H1 (cell line): ENCODE measurements around the gene LIPC. TPM values are rescaled to one million over a fixed set of nuclear protein-coding genes. Genes with fewer than 3 reads are reported as not detected.

Experiments used
- CTCF ChIA-PET: fragments of 300-600 bp; sonication (Branson Sonifier 250); formaldehyde crosslinking; loops from one replicate; lab custom pipeline; 2021; ENCODE audit not compliant: partially characterized antibody; lab: Charles Lee
- POLR2A ChIA-PET: fragments of 300-600 bp; sonication (Branson Sonifier 250); formaldehyde crosslinking; loops from one replicate; lab custom pipeline; 2021; ENCODE audit warnings: inconsistent platforms; ENCODE audit not compliant: partially characterized antibody; lab: Charles Lee
- DNase-seq, 2 experiments: peaks; one replicate each; pipeline versions ENCODE4 v3.0.0 to v3.0.0-alpha.2; 2010 to 2022; ENCODE audit warnings: low spot score in 2 of 2, low read depth in 1 of 2, mixed read lengths in 1 of 2
- FAIRE-seq: peaks from 2 replicates; lab custom pipeline; 2011; peaks lifted over from hg19 to GRCh38; lab: Jason Lieb, UNC
- H2AFZ ChIP-seq: 2 replicates; pipeline ENCODE4 v1.8.1; 2012; ENCODE audit warnings: low read length, inconsistent platforms
- H2AK5ac ChIP-seq: 2 replicates; pipeline ENCODE4 v1.6.1; 2013; ENCODE audit warnings: low read depth, low read length
- H2BK120ac ChIP-seq: replicated peaks from 2 replicates; pipeline ENCODE3; 2013; ENCODE audit warnings: low read depth, low read length, inconsistent platforms
- H2BK12ac ChIP-seq: 2 replicates; pipeline ENCODE4 v1.6.1; 2013; ENCODE audit warnings: low read depth, low read length
- H2BK15ac ChIP-seq: 2 replicates; pipeline ENCODE4 v1.6.1; 2013; ENCODE audit warnings: low read length
- H2BK20ac ChIP-seq: 2 replicates; pipeline ENCODE4 v1.6.1; 2013; ENCODE audit warnings: low read length
- H2BK5ac ChIP-seq: 2 replicates; pipeline ENCODE4 v1.6.1; 2013; ENCODE audit warnings: low read depth, low read length
- H3K14ac ChIP-seq: 2 replicates; pipeline ENCODE4 v1.6.1; 2013; ENCODE audit warnings: inconsistent platforms; ENCODE audit not compliant: insufficient read length
- H3K18ac ChIP-seq: 2 replicates; pipeline ENCODE4 v1.6.1; 2013; ENCODE audit warnings: low read length; ENCODE audit errors: extremely low read depth
- H3K23ac ChIP-seq: 2 replicates; pipeline ENCODE4 v1.6.1; 2013; ENCODE audit warnings: inconsistent platforms; ENCODE audit not compliant: insufficient read length
- H3K23me2 ChIP-seq: 2 replicates; pipeline ENCODE4 v1.6.1; 2013; ENCODE audit warnings: low read depth, low read length
- H3K27ac ChIP-seq: 2 replicates; pipeline ENCODE4 v1.6.1; 2011; ENCODE audit warnings: low read depth, low read length, inconsistent platforms
- H3K27me3 ChIP-seq, 4 experiments: replicated peaks in 1 of 4; 1 replicate in 1 of 4; 2 replicates in 3 of 4; pipeline versions ENCODE4 v1.6.1 to v1.8.1; 2011 to 2013; ENCODE audit warnings: low read length in 3 of 4, mild to moderate bottlenecking in 3 of 4, inconsistent platforms in 2 of 4, mixed read lengths in 2 of 4, moderate library complexity in 1 of 4; ENCODE audit not compliant: control insufficient read depth in 3 of 4, insufficient read depth in 3 of 4; ENCODE audit errors: extremely low read depth in 1 of 4
- H3K36me3 ChIP-seq, 4 experiments: 2 replicates each; pipeline versions ENCODE4 v1.6.1 to v1.8.1; 2011 to 2013; ENCODE audit warnings: mild to moderate bottlenecking in 4 of 4, low read length in 3 of 4, moderate library complexity in 2 of 4, control low read depth in 1 of 4, inconsistent platforms in 1 of 4; ENCODE audit not compliant: insufficient read depth in 4 of 4, control insufficient read depth in 2 of 4
- H3K4ac ChIP-seq: replicated peaks from 2 replicates; pipeline ENCODE3; 2013; ENCODE audit warnings: low read length, low read depth, mixed read lengths, inconsistent platforms; ENCODE audit not compliant: insufficient read length
- H3K4me1 ChIP-seq, 4 experiments: replicated peaks in 1 of 4; 1 replicate in 1 of 4; 2 replicates in 3 of 4; pipeline versions ENCODE4 v1.6.1 to v1.8.1; 2011 to 2013; ENCODE audit warnings: low read length in 3 of 4, inconsistent platforms in 2 of 4, mixed read lengths in 1 of 4; ENCODE audit not compliant: insufficient read depth in 4 of 4, control insufficient read depth in 3 of 4
- H3K4me2 ChIP-seq, 2 experiments: 2 replicates each; pipeline versions ENCODE4 v1.6.1 to v1.8.1; 2011 to 2013; ENCODE audit warnings: low read depth in 2 of 2, low read length in 2 of 2, control low read depth in 1 of 2, inconsistent platforms in 1 of 2, mild to moderate bottlenecking in 1 of 2; ENCODE audit not compliant: insufficient read depth in 1 of 2
- H3K4me3 ChIP-seq, 4 experiments: fragments of 200-600, 300-600 bp in 1 of 4; sonication (generic), shearing (Covaris generic), sonication (Bioruptor Twin) in 1 of 4; 2 replicates each; pipeline versions ENCODE4 v1.5.1 to v1.8.1; 2011 to 2016; ENCODE audit warnings: low read length in 4 of 4, low read depth in 3 of 4, control low read depth in 2 of 4, inconsistent platforms in 2 of 4, mild to moderate bottlenecking in 2 of 4, mixed read lengths in 1 of 4, moderate library complexity in 1 of 4; ENCODE audit not compliant: insufficient read depth in 2 of 4; ENCODE audit errors: extremely low read depth in 1 of 4
- H3K56ac ChIP-seq: replicated peaks from 2 replicates; pipeline ENCODE3; 2013; ENCODE audit warnings: low read depth, mild to moderate bottlenecking, mixed read lengths, low read length, inconsistent platforms; ENCODE audit not compliant: insufficient read length
- H3K79me1 ChIP-seq: 2 replicates; pipeline ENCODE4 v1.6.1; 2013; ENCODE audit warnings: low read depth, low read length, control low read depth
- H3K79me2 ChIP-seq, 2 experiments: 2 replicates each; pipeline versions ENCODE4 v1.6.1 to v1.8.1; 2012 to 2013; ENCODE audit warnings: low read length in 2 of 2, mild to moderate bottlenecking in 2 of 2, inconsistent platforms in 1 of 2; ENCODE audit not compliant: insufficient read depth in 2 of 2, control insufficient read depth in 1 of 2
- H3K9ac ChIP-seq, 4 experiments: replicated peaks in 1 of 4; 1 replicate in 1 of 4; 2 replicates in 3 of 4; pipeline versions ENCODE4 v1.6.1 to v1.8.1; 2011 to 2013; ENCODE audit warnings: low read depth in 3 of 4, low read length in 3 of 4, control low read depth in 2 of 4, mild to moderate bottlenecking in 2 of 4, moderate library complexity in 2 of 4, inconsistent platforms in 1 of 4; ENCODE audit errors: extremely low read depth in 1 of 4
- H3K9me3 ChIP-seq, 2 experiments: 2 replicates each; pipeline versions ENCODE4 v1.6.1 to v1.8.1; 2012 to 2013; ENCODE audit warnings: mild to moderate bottlenecking in 2 of 2, moderate library complexity in 2 of 2, control low read depth in 1 of 2, inconsistent platforms in 1 of 2, low read depth in 1 of 2, low read length in 1 of 2, mixed read lengths in 1 of 2; ENCODE audit not compliant: insufficient read depth in 2 of 2
- H4K20me1 ChIP-seq, 2 experiments: replicated peaks in 1 of 2; 2 replicates each; pipeline versions ENCODE3 to v1.8.1; 2011 to 2013; ENCODE audit warnings: inconsistent platforms in 2 of 2, low read length in 2 of 2, mild to moderate bottlenecking in 1 of 2; ENCODE audit not compliant: insufficient read depth in 2 of 2, control insufficient read depth in 1 of 2
- H4K5ac ChIP-seq: 2 replicates; pipeline ENCODE4 v1.6.1; 2013; ENCODE audit warnings: low read length, low read depth, mixed read lengths, inconsistent platforms; ENCODE audit not compliant: insufficient read length
- H4K8ac ChIP-seq: 2 replicates; pipeline ENCODE4 v1.8.0; 2013; ENCODE audit warnings: mild to moderate bottlenecking, moderate library complexity, low read length, inconsistent platforms; ENCODE audit not compliant: insufficient read depth; ENCODE audit errors: extremely low read depth
- H4K91ac ChIP-seq: replicated peaks from 2 replicates; pipeline ENCODE3; 2013; ENCODE audit warnings: low read length, mixed read lengths, inconsistent platforms; ENCODE audit not compliant: insufficient read length
- EGR1 ChIP-seq: IDR thresholded peaks from 2 replicates; pipeline ENCODE4 v1.6.1; 2011; ENCODE audit warnings: low read depth, low read length, borderline replicate concordance
- HDAC6 ChIP-seq: IDR thresholded peaks from one replicate; pipeline ENCODE4 v1.7.1; 2012; ENCODE audit warnings: low read depth, mild to moderate bottlenecking, inconsistent platforms, low read length, moderate library complexity
- POLR2A ChIP-seq, 2 experiments: IDR thresholded peaks; 1 replicate in 1 of 2; 2 replicates in 1 of 2; pipeline ENCODE4 v1.6.1; 2011; ENCODE audit warnings: low read depth in 2 of 2, low read length in 2 of 2, mild to moderate bottlenecking in 2 of 2; ENCODE audit errors: control extremely low read depth in 1 of 2
- RNF2 ChIP-seq: fragments of 200-900, 300-1000 bp; sonication (generic); IDR thresholded peaks from 2 replicates; pipeline ENCODE4 v1.7.1; 2016; ENCODE audit warnings: borderline replicate concordance, low read depth, mild to moderate bottlenecking, antibody characterized with exemption, low read length; ENCODE audit not compliant: poor library complexity, severe bottlenecking; ENCODE audit errors: missing control alignments
- TAF7 ChIP-seq: optimal IDR thresholded peaks from 2 replicates; pipeline ENCODE3; 2011; ENCODE audit warnings: low read depth, mild to moderate bottlenecking, inconsistent platforms, low read length, moderate library complexity, borderline replicate concordance
- WGBS, 2 experiments: shearing (Covaris generic) in 1 of 2; methylation state at CpG; one replicate each; pipeline versions ENCODE4 v1.1.6 to v1.1.7; 2013 to 2015; ENCODE audit warnings: low lambda C conversion rate in 2 of 2, mixed read lengths in 2 of 2, inconsistent platforms in 1 of 2, low coverage in 1 of 2, missing lambda C conversion rate in 1 of 2; ENCODE audit not compliant: insufficient replicate concordance in 2 of 2, insufficient coverage in 1 of 2, insufficient read length in 1 of 2; ENCODE audit errors: extremely low coverage in 1 of 2, missing lambda C conversion rate in 1 of 2; 5-methylcytosine and 5-hydroxymethylcytosine counted together
- polyA plus RNA-seq, 7 experiments: library from polyadenylated mRNA; depleted of rRNA in 3 of 7; stranded (reverse) in 5 of 7; unstranded in 2 of 7; fragments of >200 nt in 5 of 7; fragments of 200-250 nt in 2 of 7; gene quantifications; 1 replicate in 5 of 7; 2 replicates in 1 of 7; 4 replicates in 1 of 7; pipeline versions ENCODE4 v1.2.1 to v1.2.3, GENCODE V29; 2011 to 2013; ENCODE audit warnings: missing spikeins in 2 of 7, mixed read lengths in 2 of 7
- total RNA-seq: library from RNA; stranded (reverse); fragmentation: NEBNext Ultra II Directional; extraction: Animal tissue kit (Norgen Biotek cat#: 25700); gene quantifications from 2 replicates; pipeline ENCODE4 v1.2.1, GENCODE V29; 2021
- TF ChIP-seq, protein P1 (sequence below): IDR thresholded peaks from 2 replicates; pipeline ENCODE4 v1.6.1; 2012; ENCODE audit warnings: inconsistent platforms

Gene LIPC
- total and polyA plus RNA-seq, 2 of the 8 experiments (the other 6 are each of a cell fraction or from before 2014, with no cell fraction given), result not detected

DNA sequence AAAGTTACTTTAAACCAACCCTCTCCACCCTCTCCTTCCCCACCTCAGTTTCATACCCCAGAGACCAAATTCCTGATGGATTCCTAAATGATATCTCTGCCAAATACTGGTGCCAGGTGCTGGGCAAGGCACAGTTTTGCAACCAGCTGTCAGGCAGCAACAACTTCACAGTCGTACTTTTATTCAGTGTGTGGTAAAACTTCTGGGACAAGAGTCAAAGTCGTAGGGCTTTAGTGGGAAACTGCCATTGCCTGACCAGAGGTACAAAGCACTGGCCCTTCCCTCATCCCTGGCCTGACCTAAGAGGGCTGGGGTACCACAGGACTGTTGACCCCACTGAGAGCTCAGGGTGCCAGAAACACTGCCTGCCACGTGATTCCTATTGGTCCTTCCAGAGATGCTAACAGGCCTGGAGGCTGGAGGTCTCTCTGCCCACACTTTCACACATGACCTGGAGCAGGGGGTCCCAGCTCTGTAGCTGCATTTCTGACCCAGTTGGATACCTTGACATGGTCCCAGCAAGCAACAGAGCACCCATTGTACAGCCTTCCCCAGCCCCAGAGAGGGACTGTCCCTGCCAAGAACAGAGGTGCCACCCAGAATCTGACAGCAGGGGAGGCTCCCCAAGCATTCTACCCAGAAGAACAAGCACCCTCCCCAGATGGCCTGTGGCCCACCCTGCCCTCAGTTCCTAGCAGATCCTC lies 59.9 kb downstream of the LIPC start:
- Histone ChIP-seq H3K27ac (no peak overlapping the region), H2AFZ (no peak overlapping the region), H3K9ac (no peak overlapping the region), H3K23ac (no peak overlapping the region), H3K4ac (no peak overlapping the region), H2BK5ac (no peak overlapping the region), H3K79me1 (no peaks in the 10 kb centered on the region), H3K4me2 (no peak overlapping the region), H3K27me3 (no peaks in the 10 kb centered on the region), H2BK20ac (no peak overlapping the region), H4K8ac (no peak overlapping the region), H3K9me3 (peaks cover 9 to 13% of the 10 kb centered on the region in 2 experiments; a peak in 3 of 4 replicates), H2BK15ac (no peak overlapping the region), H3K14ac (no peak overlapping the region), H3K36me3 (no peaks in the 10 kb centered on the region), H4K20me1 (no peaks in the 10 kb centered on the region), H3K18ac (no peak overlapping the region), H3K79me2 (no peaks in the 10 kb centered on the region), H3K56ac (no peak overlapping the region), H3K4me3 (no peak overlapping the region), H2BK120ac (no peak overlapping the region), H3K4me1 (no peaks in the 10 kb centered on the region), H3K23me2 (no peaks in the 10 kb centered on the region), H2AK5ac (no peak overlapping the region), H4K91ac (no peak overlapping the region), H2BK12ac (no peak overlapping the region), H4K5ac (no peak overlapping the region)
- POLR2A ChIA-PET, result no interaction called here
- DNase-seq (no peak), FAIRE-seq (no peak)
- WGBS, 2 experiments, result 89% methylated on average over 3 of the region's 3 CpGs; no CpG with 5 or more reads in 1 of the 2 experiments
- CTCF ChIA-PET, result interaction anchor here (1.8 kb wide), 1 partner anchor 16 kb away, joined by 6 read pairs; no protein-coding TSS in a partner anchor
- TF ChIP-seq EGR1 (no peak), RNF2 (no peak), POLR2A (IDR thresholded peaks at IDR 0.05; ENCODE audit: control extremely low read depth in 1 of 2, low read depth in 2 of 2, low read length in 2 of 2) (no peak), TAF7 (no peak), HDAC6 (no peak)
- TF ChIP-seq, protein P1, sequence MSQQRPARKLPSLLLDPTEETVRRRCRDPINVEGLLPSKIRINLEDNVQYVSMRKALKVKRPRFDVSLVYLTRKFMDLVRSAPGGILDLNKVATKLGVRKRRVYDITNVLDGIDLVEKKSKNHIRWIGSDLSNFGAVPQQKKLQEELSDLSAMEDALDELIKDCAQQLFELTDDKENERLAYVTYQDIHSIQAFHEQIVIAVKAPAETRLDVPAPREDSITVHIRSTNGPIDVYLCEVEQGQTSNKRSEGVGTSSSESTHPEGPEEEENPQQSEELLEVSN, result no peak
